WTC11 (cell line): ENCODE results near the gene GRM8.

ENCODE experiments used
- ATF1 ChIP-seq: sonication (generic); formaldehyde crosslinking; IDR thresholded peaks from 2 replicates; pipeline ENCODE4 v1.8.1; 2023; ENCODE audit warnings: mild to moderate bottlenecking, moderate library complexity, missing genetic modification reagents
- CREB1 ChIP-seq: sonication (generic); formaldehyde crosslinking; IDR thresholded peaks from 2 replicates; pipeline ENCODE4 v1.8.0; 2023; ENCODE audit warnings: mild to moderate bottlenecking, missing genetic modification reagents
- ETV6 ChIP-seq: sonication (generic); formaldehyde crosslinking; IDR thresholded peaks from 2 replicates; pipeline ENCODE4 v1.8.1; 2022; ENCODE audit warnings: mild to moderate bottlenecking, missing genetic modification reagents
- NR1H2 ChIP-seq: sonication (generic); formaldehyde crosslinking; IDR thresholded peaks from 2 replicates; pipeline ENCODE4 v1.9.0; 2021; ENCODE audit warnings: mild to moderate bottlenecking, moderate library complexity, missing genetic modification reagents
- TEAD1 ChIP-seq: sonication (generic); formaldehyde crosslinking; IDR thresholded peaks from 2 replicates; pipeline ENCODE4 v1.8.0; 2022; ENCODE audit warnings: mild to moderate bottlenecking, missing genetic modification reagents
- USF1 ChIP-seq: sonication (generic); formaldehyde crosslinking; IDR thresholded peaks from 2 replicates; pipeline ENCODE4 v1.8.0; 2022; ENCODE audit warnings: mild to moderate bottlenecking, missing genetic modification reagents
- TF ChIP-seq, protein P1 (sequence below): fragments of 200-600 bp; IDR thresholded peaks from 2 replicates; pipeline ENCODE4 v1.8.0; 2022; ENCODE audit warnings: antibody characterized with exemption

DNA sequence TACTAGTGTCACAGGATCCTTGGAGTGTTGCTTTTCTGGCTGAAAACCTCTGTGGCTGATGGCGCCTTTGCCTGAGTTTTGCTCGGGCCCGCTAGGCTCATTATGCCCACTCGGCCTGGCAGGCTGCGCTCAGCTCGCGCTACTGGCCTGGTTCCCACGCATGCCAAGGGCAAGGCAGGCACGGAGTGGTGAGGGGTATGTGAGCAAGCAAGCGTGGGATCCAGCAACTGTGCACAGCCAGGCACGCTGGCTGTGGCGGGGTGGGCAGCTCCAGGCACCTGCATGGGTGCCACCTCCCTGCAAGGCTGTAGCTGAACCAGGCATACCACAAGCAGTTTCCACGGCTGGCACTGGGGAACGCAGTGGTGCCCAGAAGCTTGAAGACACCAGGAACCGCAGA lies 562.6 kb downstream of the GRM8 start:
- TF ChIP-seq CREB1 (CRISPR knock-in tag) = no peak
- TF ChIP-seq, protein P1, sequence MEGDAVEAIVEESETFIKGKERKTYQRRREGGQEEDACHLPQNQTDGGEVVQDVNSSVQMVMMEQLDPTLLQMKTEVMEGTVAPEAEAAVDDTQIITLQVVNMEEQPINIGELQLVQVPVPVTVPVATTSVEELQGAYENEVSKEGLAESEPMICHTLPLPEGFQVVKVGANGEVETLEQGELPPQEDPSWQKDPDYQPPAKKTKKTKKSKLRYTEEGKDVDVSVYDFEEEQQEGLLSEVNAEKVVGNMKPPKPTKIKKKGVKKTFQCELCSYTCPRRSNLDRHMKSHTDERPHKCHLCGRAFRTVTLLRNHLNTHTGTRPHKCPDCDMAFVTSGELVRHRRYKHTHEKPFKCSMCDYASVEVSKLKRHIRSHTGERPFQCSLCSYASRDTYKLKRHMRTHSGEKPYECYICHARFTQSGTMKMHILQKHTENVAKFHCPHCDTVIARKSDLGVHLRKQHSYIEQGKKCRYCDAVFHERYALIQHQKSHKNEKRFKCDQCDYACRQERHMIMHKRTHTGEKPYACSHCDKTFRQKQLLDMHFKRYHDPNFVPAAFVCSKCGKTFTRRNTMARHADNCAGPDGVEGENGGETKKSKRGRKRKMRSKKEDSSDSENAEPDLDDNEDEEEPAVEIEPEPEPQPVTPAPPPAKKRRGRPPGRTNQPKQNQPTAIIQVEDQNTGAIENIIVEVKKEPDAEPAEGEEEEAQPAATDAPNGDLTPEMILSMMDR = no peak
- TF ChIP-seq TEAD1 (CRISPR knock-in tag) = no peak
- no peak for TF ChIP-seq NR1H2 (CRISPR knock-in tag)
- TF ChIP-seq ATF1 = no peak
- no peak for TF ChIP-seq ETV6
- TF ChIP-seq USF1 (CRISPR knock-in tag) = no peak
